Neural progenitor cell (in vitro differentiated cells): ENCODE measurements around the gene SPDL1. TPM values are rescaled to one million over a fixed set of nuclear protein-coding genes. Genes with fewer than 3 reads are reported as not detected.

Experiments
- DNase-seq: peaks from one replicate; pipeline ENCODE4 v3.0.0-alpha.2; 2016; ENCODE audit warnings: low spot score
- H2AFZ ChIP-seq: fragments of 200-600 bp; sonication (generic); replicated peaks from 2 replicates; pipeline ENCODE4 v1.6.1; 2016; ENCODE audit warnings: antibody characterized with exemption
- H3F3A ChIP-seq: fragments of 200-600 bp; sonication (generic); 2 replicates; pipeline ENCODE4 v1.6.1; 2016; ENCODE audit warnings: antibody characterized with exemption, low read depth
- H3K27ac ChIP-seq: fragments of 200-600 bp; sonication (generic); 2 replicates; pipeline ENCODE4 v1.5.1; 2016; ENCODE audit warnings: mild to moderate bottlenecking
- H3K27me3 ChIP-seq: fragments of 200-600 bp; sonication (generic); 2 replicates; pipeline ENCODE4 v1.6.1; 2016; ENCODE audit warnings: mild to moderate bottlenecking, moderate library complexity
- H3K36me3 ChIP-seq: fragments of 200-600 bp; sonication (generic); 2 replicates; pipeline ENCODE4 v1.5.1; 2016
- H3K4me1 ChIP-seq: fragments of 200-600 bp; sonication (generic); 2 replicates; pipeline ENCODE4 v1.6.1; 2016; ENCODE audit warnings: mixed run types
- H3K4me2 ChIP-seq: fragments of 200-600 bp; sonication (generic); 2 replicates; pipeline ENCODE4 v1.6.1; 2016
- H3K4me3 ChIP-seq: fragments of 200-600 bp; sonication (generic); 2 replicates; pipeline ENCODE4 v1.5.1; 2016
- H3K79me2 ChIP-seq: fragments of 200-600 bp; sonication (generic); 2 replicates; pipeline ENCODE4 v1.6.1; 2016; ENCODE audit warnings: low read depth
- H3K9ac ChIP-seq: fragments of 200-600 bp; sonication (generic); 2 replicates; pipeline ENCODE4 v1.6.1; 2016
- H3K9me3 ChIP-seq: fragments of 200-600 bp; sonication (generic); 2 replicates; pipeline ENCODE4 v1.5.1; 2016; ENCODE audit warnings: low read depth
- H4K20me1 ChIP-seq: fragments of 200-600 bp; sonication (generic); 2 replicates; pipeline ENCODE4 v1.6.1; 2016; ENCODE audit warnings: low read depth
- H3K27ac Mint-ChIP-seq: 3 replicates; pipeline ENCODE4 v1.8.0; 2021; ENCODE audit warnings: mixed read lengths
- H3K27me3 Mint-ChIP-seq: 2 replicates; pipeline ENCODE4 v1.8.0; 2022; ENCODE audit warnings: low read depth, mild to moderate bottlenecking, inconsistent platforms, moderate library complexity, mixed read lengths; ENCODE audit not compliant: insufficient read depth
- H3K36me3 Mint-ChIP-seq: 3 replicates; pipeline ENCODE4 v1.8.0; 2021; ENCODE audit warnings: mixed read lengths
- H3K4me1 Mint-ChIP-seq: 3 replicates; pipeline ENCODE4 v1.8.0; 2021; ENCODE audit warnings: mixed read lengths
- H3K4me3 Mint-ChIP-seq: 3 replicates; pipeline ENCODE4 v1.8.0; 2021; ENCODE audit warnings: mild to moderate bottlenecking, moderate library complexity, mixed read lengths
- H3K9me3 Mint-ChIP-seq: 3 replicates; pipeline ENCODE4 v1.8.0; 2020; ENCODE audit warnings: mixed read lengths
- EZH2 ChIP-seq: fragments of 200-600 bp; sonication (generic); IDR thresholded peaks from 2 replicates; pipeline ENCODE4 v1.6.1; 2017; ENCODE audit warnings: antibody characterized with exemption, mild to moderate bottlenecking, moderate library complexity
- EZH2phosphoT487 ChIP-seq: fragments of 200-600 bp; sonication (generic); IDR thresholded peaks from 2 replicates; pipeline ENCODE4 v1.6.1; 2017; ENCODE audit warnings: antibody characterized with exemption
- total RNA-seq: library from RNA; depleted of rRNA; stranded (reverse); fragments of >200 nt; gene quantifications from 2 replicates; pipeline ENCODE4 v1.2.3, GENCODE V29; 2015; ENCODE audit warnings: low replicate concordance
- TF ChIP-seq, protein P1 (sequence below): fragments of 200-600 bp; sonication (generic); IDR thresholded peaks from 2 replicates; pipeline ENCODE4 v1.5.1; 2017; ENCODE audit warnings: antibody characterized with exemption, mild to moderate bottlenecking

SPDL1 gene
- total RNA-seq, 1 donor from 2014 or later = 91.4 TPM

DNA sequence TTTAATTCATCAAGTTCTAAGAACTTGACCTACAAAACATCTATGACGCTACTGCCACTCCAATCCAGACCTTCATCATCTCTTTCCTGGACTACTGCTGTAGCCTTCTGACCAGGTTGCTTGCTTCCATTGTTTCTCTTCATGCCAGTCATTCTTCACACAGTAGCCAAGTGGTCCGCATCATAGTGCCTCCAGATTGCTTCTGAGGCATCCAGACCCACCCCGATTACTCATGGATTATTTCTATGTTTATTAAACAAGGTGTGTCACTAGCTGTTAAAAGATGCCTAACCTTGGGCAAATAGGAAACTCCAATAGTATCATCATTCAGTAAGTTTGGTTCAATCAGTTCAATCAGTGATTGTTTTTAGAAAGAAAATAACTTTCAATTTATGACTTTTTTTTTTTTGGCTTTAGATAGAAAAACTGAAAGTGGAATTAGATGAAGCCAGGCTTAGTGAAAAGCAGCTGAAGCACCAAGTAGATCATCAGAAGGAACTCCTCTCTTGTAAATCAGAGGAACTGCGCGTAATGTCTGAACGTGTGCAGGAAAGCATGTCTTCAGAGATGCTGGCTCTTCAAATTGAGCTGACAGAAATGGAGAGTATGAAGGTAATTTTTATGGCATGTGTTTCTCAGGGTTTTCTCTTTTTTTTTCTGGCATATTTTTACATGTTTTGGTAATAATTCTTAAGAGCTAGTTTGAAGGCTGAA, 9.5 kb downstream of the SPDL1 start:
- no peak overlapping the region for H3K9ac ChIP-seq
- no peaks in the 10 kb centered on the region for H3K9me3 ChIP-seq
- H3K27ac Mint-ChIP-seq = no peak overlapping the region
- no peak overlapping the region for H3K27ac ChIP-seq
- peaks cover 9% of the 10 kb centered on the region for H3K79me2 ChIP-seq
- no peak overlapping the region for H3K4me3 Mint-ChIP-seq
- H3K4me2 ChIP-seq = no peak overlapping the region
- no peaks in the 10 kb centered on the region for H3K4me1 Mint-ChIP-seq
- no peak for DNase-seq
- no peaks in the 10 kb centered on the region for H3K27me3 Mint-ChIP-seq
- H3K36me3 Mint-ChIP-seq = peaks cover 40% of the 10 kb centered on the region
- no peaks in the 10 kb centered on the region for H3K27me3 ChIP-seq
- H3F3A ChIP-seq = no peaks in the 10 kb centered on the region
- no peak overlapping the region for H3K4me3 ChIP-seq
- peaks cover 62% of the 10 kb centered on the region for H3K36me3 ChIP-seq
- H3K9me3 Mint-ChIP-seq = no peaks in the 10 kb centered on the region
- no peak for TF ChIP-seq EZH2phosphoT487
- TF ChIP-seq EZH2 = no peak
- TF ChIP-seq, protein P1, sequence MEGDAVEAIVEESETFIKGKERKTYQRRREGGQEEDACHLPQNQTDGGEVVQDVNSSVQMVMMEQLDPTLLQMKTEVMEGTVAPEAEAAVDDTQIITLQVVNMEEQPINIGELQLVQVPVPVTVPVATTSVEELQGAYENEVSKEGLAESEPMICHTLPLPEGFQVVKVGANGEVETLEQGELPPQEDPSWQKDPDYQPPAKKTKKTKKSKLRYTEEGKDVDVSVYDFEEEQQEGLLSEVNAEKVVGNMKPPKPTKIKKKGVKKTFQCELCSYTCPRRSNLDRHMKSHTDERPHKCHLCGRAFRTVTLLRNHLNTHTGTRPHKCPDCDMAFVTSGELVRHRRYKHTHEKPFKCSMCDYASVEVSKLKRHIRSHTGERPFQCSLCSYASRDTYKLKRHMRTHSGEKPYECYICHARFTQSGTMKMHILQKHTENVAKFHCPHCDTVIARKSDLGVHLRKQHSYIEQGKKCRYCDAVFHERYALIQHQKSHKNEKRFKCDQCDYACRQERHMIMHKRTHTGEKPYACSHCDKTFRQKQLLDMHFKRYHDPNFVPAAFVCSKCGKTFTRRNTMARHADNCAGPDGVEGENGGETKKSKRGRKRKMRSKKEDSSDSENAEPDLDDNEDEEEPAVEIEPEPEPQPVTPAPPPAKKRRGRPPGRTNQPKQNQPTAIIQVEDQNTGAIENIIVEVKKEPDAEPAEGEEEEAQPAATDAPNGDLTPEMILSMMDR = no peak
- peaks cover 4% of the 10 kb centered on the region for H4K20me1 ChIP-seq
- no peaks in the 10 kb centered on the region for H3K4me1 ChIP-seq
- H2AFZ ChIP-seq = no peak overlapping the region

GRCh38 chr5:169595172-169595820, 11.7 kb downstream of the SPDL1 start:
- Mint-ChIP-seq H3K4me1 (no peaks in the 10 kb centered on the region), H3K4me3 (no peak overlapping the region), H3K9me3 (no peaks in the 10 kb centered on the region), H3K36me3 (peaks cover 36% of the 10 kb centered on the region), H3K27me3 (no peaks in the 10 kb centered on the region), H3K27ac (no peak overlapping the region)
- H3K9me3 ChIP-seq = no peaks in the 10 kb centered on the region
- peaks cover 2% of the 10 kb centered on the region for H4K20me1 ChIP-seq
- H3F3A ChIP-seq = no peaks in the 10 kb centered on the region
- H3K4me2 ChIP-seq = no peak overlapping the region
- peaks cover 72% of the 10 kb centered on the region for H3K36me3 ChIP-seq
- no peak for DNase-seq
- H2AFZ ChIP-seq = no peak overlapping the region
- H3K27ac ChIP-seq = no peak overlapping the region
- TF ChIP-seq EZH2 (no peak), EZH2phosphoT487 (no peak)
- TF ChIP-seq, protein P1 = no peak
- H3K9ac ChIP-seq = no peak overlapping the region
- no peaks in the 10 kb centered on the region for H3K79me2 ChIP-seq
- no peaks in the 10 kb centered on the region for H3K27me3 ChIP-seq
- no peak overlapping the region for H3K4me3 ChIP-seq
- no peaks in the 10 kb centered on the region for H3K4me1 ChIP-seq

GRCh38 chr5:169599451-169599850, 15.9 kb downstream of the SPDL1 start:
- DNase-seq = no peak
- no peaks in the 10 kb centered on the region for H3K27me3 ChIP-seq
- no peak overlapping the region for H2AFZ ChIP-seq
- no peak overlapping the region for H3K4me2 ChIP-seq
- H3K9ac ChIP-seq = no peak overlapping the region
- peaks cover 67% of the 10 kb centered on the region for H3K36me3 ChIP-seq
- H3K4me3 ChIP-seq = no peak overlapping the region
- H3K9me3 ChIP-seq = no peaks in the 10 kb centered on the region
- TF ChIP-seq, protein P1 = no peak
- TF ChIP-seq EZH2phosphoT487 (no peak), EZH2 (no peak)
- Mint-ChIP-seq H3K4me3 (no peak overlapping the region), H3K4me1 (no peaks in the 10 kb centered on the region), H3K27ac (no peak overlapping the region), H3K27me3 (no peaks in the 10 kb centered on the region), H3K9me3 (no peaks in the 10 kb centered on the region), H3K36me3 (peaks cover 30% of the 10 kb centered on the region)
- no peak overlapping the region for H3K27ac ChIP-seq
- no peaks in the 10 kb centered on the region for H3K4me1 ChIP-seq
- no peaks in the 10 kb centered on the region for H3F3A ChIP-seq
- no peaks in the 10 kb centered on the region for H3K79me2 ChIP-seq
- no peaks in the 10 kb centered on the region for H4K20me1 ChIP-seq
